Liver (tissue), 9 donors: ENCODE data around the gene PON3. TPM values are rescaled to one million over a fixed set of nuclear protein-coding genes. Genes with fewer than 3 reads are reported as not detected.
A peak's percentile ranks its signal among the peaks of the same experiment; 100 is the strongest.

ENCODE experiments used
- DNase-seq: peaks from one replicate; pipeline ENCODE4 v3.0.0-alpha.2; 2017; ENCODE audit warnings: low spot score
- H3K27ac ChIP-seq, 2 donors: one replicate each; pipeline ENCODE4 v1.7.0; 2013; ENCODE audit warnings: inconsistent platforms in 2 of 2, low read length in 2 of 2, control low read depth in 1 of 2, low read depth in 1 of 2, mild to moderate bottlenecking in 1 of 2
- H3K27me3 ChIP-seq, 4 donors: one replicate each; pipeline versions ENCODE4 v1.6.1 to v1.7.0; 2013; ENCODE audit warnings: low read length in 3 of 4, inconsistent platforms in 1 of 4, mild to moderate bottlenecking in 1 of 4, moderate library complexity in 1 of 4; ENCODE audit not compliant: control insufficient read depth in 4 of 4, insufficient read depth in 4 of 4
- H3K36me3 ChIP-seq, 4 donors: one replicate each; pipeline versions ENCODE4 v1.6.1 to v1.7.0; 2013; ENCODE audit warnings: low read length in 3 of 4, mild to moderate bottlenecking in 3 of 4, low read depth in 1 of 4, moderate library complexity in 1 of 4; ENCODE audit not compliant: control insufficient read depth in 4 of 4, insufficient read depth in 3 of 4
- H3K4me1 ChIP-seq, 4 donors: one replicate each; pipeline versions ENCODE4 v1.6.1 to v1.7.0; 2013; ENCODE audit warnings: low read length in 3 of 4, mild to moderate bottlenecking in 3 of 4, moderate library complexity in 1 of 4; ENCODE audit not compliant: control insufficient read depth in 4 of 4, insufficient read depth in 4 of 4
- H3K4me3 ChIP-seq, 3 donors: one replicate each; pipeline versions ENCODE4 v1.6.1 to v1.7.0; 2013; ENCODE audit warnings: low read length in 3 of 3, control low read depth in 1 of 3, low read depth in 1 of 3, mild to moderate bottlenecking in 1 of 3
- H3K9ac ChIP-seq, 2 donors: one replicate each; pipeline ENCODE4 v1.7.0; 2013; ENCODE audit warnings: low read length in 2 of 2, mild to moderate bottlenecking in 2 of 2, moderate library complexity in 2 of 2, control low read depth in 1 of 2, low read depth in 1 of 2
- H3K9me3 ChIP-seq, 4 donors: one replicate each; pipeline versions ENCODE4 v1.6.1 to v1.7.0; 2013; ENCODE audit warnings: low read length in 3 of 4; ENCODE audit not compliant: control insufficient read depth in 4 of 4
- ATF3 ChIP-seq: IDR thresholded peaks from 2 replicates; pipeline ENCODE4 v1.6.1; 2016; ENCODE audit warnings: antibody characterized with exemption
- EGR1 ChIP-seq, 2 donors: IDR thresholded peaks; 2 replicates each; pipeline ENCODE4 v1.6.1; 2016 to 2018; ENCODE audit warnings: antibody characterized with exemption in 2 of 2, low read depth in 2 of 2
- FOXA1 ChIP-seq: IDR thresholded peaks from 2 replicates; pipeline ENCODE4 v1.6.1; 2016; ENCODE audit warnings: antibody characterized with exemption
- FOXA2 ChIP-seq: IDR thresholded peaks from 2 replicates; pipeline ENCODE4 v1.6.1; 2016; ENCODE audit warnings: antibody characterized with exemption
- GABPA ChIP-seq, 2 donors: IDR thresholded peaks in 1 of 2; conservative IDR thresholded peaks in 1 of 2; 2 replicates each; pipeline ENCODE4 v1.6.1; 2016; ENCODE audit warnings: antibody characterized with exemption in 2 of 2, mild to moderate bottlenecking in 1 of 2, moderate library complexity in 1 of 2
- HNF4A ChIP-seq, 2 donors: conservative IDR thresholded peaks; 2 replicates each; pipeline ENCODE4 v1.6.1; 2016; ENCODE audit warnings: antibody characterized with exemption in 2 of 2, mild to moderate bottlenecking in 2 of 2
- HNF4G ChIP-seq: IDR thresholded peaks from 2 replicates; pipeline ENCODE4 v1.6.1; 2016; ENCODE audit warnings: antibody characterized with exemption
- JUND ChIP-seq, 2 donors: IDR thresholded peaks; 2 replicates each; pipeline ENCODE4 v1.6.1; 2016; ENCODE audit warnings: antibody characterized with exemption in 2 of 2
- NR2F2 ChIP-seq: IDR thresholded peaks from 2 replicates; pipeline ENCODE4 v1.6.1; 2016; ENCODE audit warnings: antibody characterized with exemption
- RAD21 ChIP-seq, 2 donors: IDR thresholded peaks; 2 replicates each; pipeline ENCODE4 v1.6.1; 2016; ENCODE audit warnings: antibody characterized with exemption in 2 of 2, mild to moderate bottlenecking in 2 of 2
- RXRA ChIP-seq, 2 donors: IDR thresholded peaks; 2 replicates each; pipeline ENCODE4 v1.6.1; 2017 to 2018; ENCODE audit warnings: antibody characterized with exemption in 2 of 2, mild to moderate bottlenecking in 1 of 2
- SP1 ChIP-seq: IDR thresholded peaks from 2 replicates; pipeline ENCODE4 v1.6.1; 2018; ENCODE audit warnings: antibody characterized with exemption, mild to moderate bottlenecking
- TAF1 ChIP-seq: conservative IDR thresholded peaks from 2 replicates; pipeline ENCODE4 v1.6.1; 2016; ENCODE audit warnings: antibody characterized with exemption, mild to moderate bottlenecking
- YY1 ChIP-seq: IDR thresholded peaks from 2 replicates; pipeline ENCODE4 v1.6.1; 2016; ENCODE audit warnings: antibody characterized with exemption, mild to moderate bottlenecking
- WGBS: extraction: QIAGEN DNeasy Blood & Tissue Kit; methylation state at CpG from one replicate; pipeline ENCODE4 v1.1.7; 2013; 5-methylcytosine and 5-hydroxymethylcytosine counted together
- polyA plus RNA-seq, 2 donors: library from polyadenylated mRNA; stranded (reverse) in 1 of 2; unstranded in 1 of 2; fragments of 200-250 nt in 1 of 2; fragments of >200 nt in 1 of 2; fragmentation: Nextera tagmentation in 1 of 2; extraction: Ambion mirVana in 1 of 2; gene quantifications; one replicate each; pipeline versions ENCODE4 v1.2.1 to v1.2.3, GENCODE V29; 2013 to 2015
- total RNA-seq, 2 donors: library from RNA; depleted of rRNA; stranded (reverse); fragments of >200 nt; gene quantifications; one replicate each; pipeline ENCODE4 v1.2.3, GENCODE V29; 2014
- TF ChIP-seq, protein P1 (sequence below): fragments of 150-350 bp; IDR thresholded peaks from 2 replicates; pipeline ENCODE4 v1.5.1; 2017; ENCODE audit warnings: improper control_type of control experiment, low read depth, low read length; ENCODE audit not compliant: missing input control
- TF ChIP-seq, protein P2 (sequence below): IDR thresholded peaks from 2 replicates; pipeline ENCODE4 v1.6.1; 2016; ENCODE audit warnings: antibody characterized with exemption, mild to moderate bottlenecking
- TF ChIP-seq, protein P3 (sequence below): IDR thresholded peaks from 2 replicates; pipeline ENCODE4 v1.6.1; 2016; ENCODE audit warnings: antibody characterized with exemption
- TF ChIP-seq, protein P4 (sequence below): IDR thresholded peaks from 2 replicates; pipeline ENCODE4 v1.6.1; 2016; ENCODE audit warnings: antibody characterized with exemption
- donor health status: healthy.
- donor health status: healthy.
- donor health status: healthy.
- donor health status: healthy.
- donor health status: healthy.

Gene PON3
- total and polyA plus RNA-seq, 4 donors = 60.0 to 476 (median 247) TPM

GRCh38 chr7:95395755-95396135 is 430 bp downstream of the PON3 start:
- no peak for DNase-seq
- Histone ChIP-seq H3K27me3 (no peaks in the 10 kb centered on the region), H3K4me1 (peaks cover 6 to 49% (median 37%) of the 10 kb centered on the region in 4 donors), H3K9ac (peak overlapping the region; percentile 0 to 59), H3K27ac (peak overlapping the region; percentile 88), H3K9me3 (no peaks in the 10 kb centered on the region), H3K4me3 (peak overlapping the region; percentile 76 to 88 (median 79)), H3K36me3 (no peaks in the 10 kb centered on the region)
- peak; percentile 80 for TF ChIP-seq YY1
- TF ChIP-seq SP1 = no peak
- peak; percentile 44 for TF ChIP-seq TAF1
- TF ChIP-seq RXRA (IDR thresholded peaks at IDR 0.05) = peak in 1 of 2 donors; percentile 19
- TF ChIP-seq HNF4G = no peak
- TF ChIP-seq, protein P1, sequence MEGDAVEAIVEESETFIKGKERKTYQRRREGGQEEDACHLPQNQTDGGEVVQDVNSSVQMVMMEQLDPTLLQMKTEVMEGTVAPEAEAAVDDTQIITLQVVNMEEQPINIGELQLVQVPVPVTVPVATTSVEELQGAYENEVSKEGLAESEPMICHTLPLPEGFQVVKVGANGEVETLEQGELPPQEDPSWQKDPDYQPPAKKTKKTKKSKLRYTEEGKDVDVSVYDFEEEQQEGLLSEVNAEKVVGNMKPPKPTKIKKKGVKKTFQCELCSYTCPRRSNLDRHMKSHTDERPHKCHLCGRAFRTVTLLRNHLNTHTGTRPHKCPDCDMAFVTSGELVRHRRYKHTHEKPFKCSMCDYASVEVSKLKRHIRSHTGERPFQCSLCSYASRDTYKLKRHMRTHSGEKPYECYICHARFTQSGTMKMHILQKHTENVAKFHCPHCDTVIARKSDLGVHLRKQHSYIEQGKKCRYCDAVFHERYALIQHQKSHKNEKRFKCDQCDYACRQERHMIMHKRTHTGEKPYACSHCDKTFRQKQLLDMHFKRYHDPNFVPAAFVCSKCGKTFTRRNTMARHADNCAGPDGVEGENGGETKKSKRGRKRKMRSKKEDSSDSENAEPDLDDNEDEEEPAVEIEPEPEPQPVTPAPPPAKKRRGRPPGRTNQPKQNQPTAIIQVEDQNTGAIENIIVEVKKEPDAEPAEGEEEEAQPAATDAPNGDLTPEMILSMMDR = peak; percentile 11
- 28% methylated on average over 11 of the region's 11 CpGs for WGBS

GRCh38 chr7:95394370-95394769 is 1.8 kb downstream of the PON3 start:
- peak overlapping the region in 1 of 3 donors; percentile 22 for H3K4me3 ChIP-seq
- 74% methylated on average over 3 of the region's 3 CpGs for WGBS

More at GRCh38 chr7:95394370-95394769, 1.8 kb downstream of the PON3 start:
- Histone ChIP-seq H3K9ac (peak overlapping the region in 1 of 2 donors; percentile 59), H3K27me3 (no peaks in the 10 kb centered on the region), H3K36me3 (peaks cover 0 to 9% (median 6%) of the 10 kb centered on the region in 4 donors), H3K27ac (peak overlapping the region in 1 of 2 donors; percentile 12), H3K4me1 (peaks cover 6 to 38% (median 28%) of the 10 kb centered on the region in 4 donors), H3K9me3 (no peaks in the 10 kb centered on the region)
- no peak for DNase-seq
- TF ChIP-seq, protein P2, sequence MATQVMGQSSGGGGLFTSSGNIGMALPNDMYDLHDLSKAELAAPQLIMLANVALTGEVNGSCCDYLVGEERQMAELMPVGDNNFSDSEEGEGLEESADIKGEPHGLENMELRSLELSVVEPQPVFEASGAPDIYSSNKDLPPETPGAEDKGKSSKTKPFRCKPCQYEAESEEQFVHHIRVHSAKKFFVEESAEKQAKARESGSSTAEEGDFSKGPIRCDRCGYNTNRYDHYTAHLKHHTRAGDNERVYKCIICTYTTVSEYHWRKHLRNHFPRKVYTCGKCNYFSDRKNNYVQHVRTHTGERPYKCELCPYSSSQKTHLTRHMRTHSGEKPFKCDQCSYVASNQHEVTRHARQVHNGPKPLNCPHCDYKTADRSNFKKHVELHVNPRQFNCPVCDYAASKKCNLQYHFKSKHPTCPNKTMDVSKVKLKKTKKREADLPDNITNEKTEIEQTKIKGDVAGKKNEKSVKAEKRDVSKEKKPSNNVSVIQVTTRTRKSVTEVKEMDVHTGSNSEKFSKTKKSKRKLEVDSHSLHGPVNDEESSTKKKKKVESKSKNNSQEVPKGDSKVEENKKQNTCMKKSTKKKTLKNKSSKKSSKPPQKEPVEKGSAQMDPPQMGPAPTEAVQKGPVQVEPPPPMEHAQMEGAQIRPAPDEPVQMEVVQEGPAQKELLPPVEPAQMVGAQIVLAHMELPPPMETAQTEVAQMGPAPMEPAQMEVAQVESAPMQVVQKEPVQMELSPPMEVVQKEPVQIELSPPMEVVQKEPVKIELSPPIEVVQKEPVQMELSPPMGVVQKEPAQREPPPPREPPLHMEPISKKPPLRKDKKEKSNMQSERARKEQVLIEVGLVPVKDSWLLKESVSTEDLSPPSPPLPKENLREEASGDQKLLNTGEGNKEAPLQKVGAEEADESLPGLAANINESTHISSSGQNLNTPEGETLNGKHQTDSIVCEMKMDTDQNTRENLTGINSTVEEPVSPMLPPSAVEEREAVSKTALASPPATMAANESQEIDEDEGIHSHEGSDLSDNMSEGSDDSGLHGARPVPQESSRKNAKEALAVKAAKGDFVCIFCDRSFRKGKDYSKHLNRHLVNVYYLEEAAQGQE = no peak
- TF ChIP-seq, protein P3, sequence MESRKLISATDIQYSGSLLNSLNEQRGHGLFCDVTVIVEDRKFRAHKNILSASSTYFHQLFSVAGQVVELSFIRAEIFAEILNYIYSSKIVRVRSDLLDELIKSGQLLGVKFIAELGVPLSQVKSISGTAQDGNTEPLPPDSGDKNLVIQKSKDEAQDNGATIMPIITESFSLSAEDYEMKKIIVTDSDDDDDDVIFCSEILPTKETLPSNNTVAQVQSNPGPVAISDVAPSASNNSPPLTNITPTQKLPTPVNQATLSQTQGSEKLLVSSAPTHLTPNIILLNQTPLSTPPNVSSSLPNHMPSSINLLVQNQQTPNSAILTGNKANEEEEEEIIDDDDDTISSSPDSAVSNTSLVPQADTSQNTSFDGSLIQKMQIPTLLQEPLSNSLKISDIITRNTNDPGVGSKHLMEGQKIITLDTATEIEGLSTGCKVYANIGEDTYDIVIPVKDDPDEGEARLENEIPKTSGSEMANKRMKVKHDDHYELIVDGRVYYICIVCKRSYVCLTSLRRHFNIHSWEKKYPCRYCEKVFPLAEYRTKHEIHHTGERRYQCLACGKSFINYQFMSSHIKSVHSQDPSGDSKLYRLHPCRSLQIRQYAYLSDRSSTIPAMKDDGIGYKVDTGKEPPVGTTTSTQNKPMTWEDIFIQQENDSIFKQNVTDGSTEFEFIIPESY = no peak
- no peak for TF ChIP-seq GABPA (IDR thresholded peaks at IDR 0.05 in 1 of 2, conservative IDR thresholded peaks at IDR 0.05 in 1 of 2)
- no peak for TF ChIP-seq FOXA1
- TF ChIP-seq, protein P1 = no peak
- no peak for TF ChIP-seq JUND (IDR thresholded peaks at IDR 0.05)
- no peak for TF ChIP-seq EGR1 (IDR thresholded peaks at IDR 0.05; ENCODE audit: low read depth in 2 of 2)
- TF ChIP-seq NR2F2 = no peak
- no peak for TF ChIP-seq RAD21 (IDR thresholded peaks at IDR 0.05)
- TF ChIP-seq SP1 = no peak
- TF ChIP-seq TAF1 = no peak
- no peak for TF ChIP-seq ATF3
- no peak for TF ChIP-seq YY1
- TF ChIP-seq HNF4A (conservative IDR thresholded peaks at IDR 0.05) = no peak
- no peak for TF ChIP-seq RXRA (IDR thresholded peaks at IDR 0.05)
- no peak for TF ChIP-seq HNF4G
- TF ChIP-seq FOXA2 = no peak
- TF ChIP-seq, protein P4, sequence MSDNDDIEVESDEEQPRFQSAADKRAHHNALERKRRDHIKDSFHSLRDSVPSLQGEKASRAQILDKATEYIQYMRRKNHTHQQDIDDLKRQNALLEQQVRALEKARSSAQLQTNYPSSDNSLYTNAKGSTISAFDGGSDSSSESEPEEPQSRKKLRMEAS = no peak
